Tibial nerve (tissue), 4 donors: Measurements from ENCODE around the gene FAM228B.

Source experiments
- CTCF ChIP-seq, 5 experiments: fragments of 200-600 bp in 3 of 5; fragments of 450-650 bp in 2 of 5; sonication (generic) in 3 of 5; IDR thresholded peaks; one replicate each; pipeline ENCODE4 v1.5.1; 2016 to 2019; ENCODE audit warnings: antibody characterized with exemption in 5 of 5, mild to moderate bottlenecking in 3 of 5, moderate library complexity in 2 of 5
- EP300 ChIP-seq, 2 donors: sonication (generic); formaldehyde crosslinking; IDR thresholded peaks; one replicate each; pipeline ENCODE4 v1.6.1; 2017; ENCODE audit warnings: antibody characterized with exemption in 2 of 2, mild to moderate bottlenecking in 1 of 2

- TF ChIP-seq CTCF (IDR thresholded peaks at IDR 0.05) (no peak), EP300 (IDR thresholded peaks at IDR 0.05) (no peak)
Observed at GRCh38 chr2:24158131-24158530, 34.9 kb downstream of the FAM228B start.
